Uterus (tissue), 4 donors: ENCODE data around the gene ZNF391. TPM values are rescaled to one million over a fixed set of nuclear protein-coding genes. Genes with fewer than 3 reads are reported as not detected.

Experiments
- DNase-seq, 2 donors: peaks; one replicate each; pipeline ENCODE4 v3.0.0-alpha.2; 2019 to 2020
- H3K27ac ChIP-seq, 2 donors: fragments of 200-600 bp; sonication (generic); 1 replicate in 1 of 2; 2 replicates in 1 of 2; pipeline ENCODE4 v1.5.1; 2016 to 2018
- H3K27me3 ChIP-seq, 2 donors: fragments of 200-600 bp; sonication (generic); one replicate each; pipeline ENCODE4 v1.5.1; 2018 to 2019; ENCODE audit warnings: control low read depth in 1 of 2
- H3K36me3 ChIP-seq, 2 donors: fragments of 200-600 bp; sonication (generic); one replicate each; pipeline ENCODE4 v1.5.1; 2019; ENCODE audit warnings: control low read depth in 1 of 2
- H3K4me1 ChIP-seq, 2 donors: fragments of 200-600 bp; sonication (generic); one replicate each; pipeline ENCODE4 v1.5.1; 2018 to 2019; ENCODE audit warnings: control low read depth in 1 of 2
- H3K4me3 ChIP-seq, 2 donors: fragments of 200-600 bp; sonication (generic); 1 replicate in 1 of 2; 2 replicates in 1 of 2; pipeline ENCODE4 v1.5.1; 2018 to 2019; ENCODE audit warnings: mild to moderate bottlenecking in 1 of 2
- H3K9me3 ChIP-seq, 2 donors: fragments of 200-600 bp; sonication (generic); one replicate each; pipeline ENCODE4 v1.5.1; 2019; ENCODE audit warnings: control low read depth in 1 of 2
- POLR2A ChIP-seq, 2 donors: fragments of 450-650 bp; IDR thresholded peaks; one replicate each; pipeline ENCODE4 v1.6.1; 2016; ENCODE audit warnings: antibody characterized with exemption in 2 of 2, mild to moderate bottlenecking in 1 of 2, moderate library complexity in 1 of 2
- intact Hi-C: fragments of 100-400 bp; cut with DNase I; formaldehyde crosslinking; loops from one replicate; pipeline ENCODE4 v1.15.1; 2023; ENCODE audit warnings: low total_unique reads
- total RNA-seq, 4 donors: library from RNA; depleted of rRNA in 3 of 4; stranded (reverse); fragments of >200 nt in 3 of 4; gene quantifications; one replicate each; pipeline versions ENCODE4 v1.1.0 to v1.2.4, GENCODE V29; 2014 to 2023
- TF ChIP-seq, protein P1 (sequence below), 4 experiments: fragments of 200-600 bp in 2 of 4; fragments of 450-650 bp in 2 of 4; sonication (generic) in 2 of 4; IDR thresholded peaks; one replicate each; pipeline ENCODE4 v1.5.1; 2016 to 2019; ENCODE audit warnings: antibody characterized with exemption in 4 of 4, mild to moderate bottlenecking in 2 of 4, moderate library complexity in 1 of 4
- donor health status: DM: yes; HTN: yes; CAD: no.

Gene ZNF391
- 10 to 100 TPM in 1 of 4 donors, 1 to 10 TPM in 2, not detected in 1; 4.6 to 10.1 (median 5.9) TPM for total RNA-seq

DNA sequence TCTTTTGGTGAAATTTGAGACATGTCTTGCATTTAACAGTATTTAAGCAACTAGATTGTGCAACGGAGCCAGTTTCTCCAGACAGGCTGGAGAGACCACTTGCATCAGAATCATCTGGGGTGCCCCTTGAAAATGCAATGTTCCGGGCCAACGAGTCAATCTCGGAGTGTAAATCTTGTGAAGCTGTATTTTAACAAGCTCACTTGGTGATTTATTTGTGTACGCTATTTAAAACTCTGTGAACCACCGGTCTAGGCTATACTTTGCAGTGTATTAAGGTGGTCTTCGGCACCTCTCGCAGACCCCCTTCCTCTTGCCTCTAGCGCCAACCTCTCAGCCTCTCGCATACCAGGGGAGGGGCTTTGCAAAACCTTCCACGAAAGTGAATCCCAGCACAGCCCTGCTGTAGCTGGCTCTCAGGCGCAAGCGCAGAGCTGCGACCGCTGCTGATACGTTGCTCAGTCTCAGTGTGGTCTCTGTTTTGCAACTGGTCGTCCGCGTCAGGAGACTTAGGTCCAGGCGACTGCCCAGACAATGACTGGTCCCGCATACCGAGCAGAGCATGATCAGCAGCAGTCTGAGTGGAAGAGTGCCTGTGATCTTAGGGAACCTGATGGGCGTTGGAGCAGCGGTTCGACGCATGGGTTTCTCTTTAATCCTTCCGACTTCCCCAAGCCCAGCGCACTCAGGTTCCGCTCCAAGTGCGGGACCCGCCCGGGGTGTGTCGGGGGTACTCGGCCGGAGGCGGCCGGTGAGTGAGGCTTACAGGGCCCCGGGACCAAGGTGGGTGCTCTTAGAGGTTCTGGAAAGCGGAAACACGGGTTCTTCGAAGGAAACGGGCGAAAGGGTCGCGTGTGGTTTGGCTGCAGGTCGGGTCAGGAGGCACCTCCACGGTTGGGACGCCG lies at the start of gene ZNF391:
ZNF391 (plus strand) TSS at position 467 of the 905 bp plus-strand sequence. CDS start 11,612 bp downstream, outside the sequence.
- H3K27me3 ChIP-seq, result no peaks in the 10 kb centered on the region
- H3K36me3 ChIP-seq, result no peaks in the 10 kb centered on the region
- TF ChIP-seq POLR2A (IDR thresholded peaks at IDR 0.05), result peak; percentile 25 to 31
- TF ChIP-seq, protein P1, sequence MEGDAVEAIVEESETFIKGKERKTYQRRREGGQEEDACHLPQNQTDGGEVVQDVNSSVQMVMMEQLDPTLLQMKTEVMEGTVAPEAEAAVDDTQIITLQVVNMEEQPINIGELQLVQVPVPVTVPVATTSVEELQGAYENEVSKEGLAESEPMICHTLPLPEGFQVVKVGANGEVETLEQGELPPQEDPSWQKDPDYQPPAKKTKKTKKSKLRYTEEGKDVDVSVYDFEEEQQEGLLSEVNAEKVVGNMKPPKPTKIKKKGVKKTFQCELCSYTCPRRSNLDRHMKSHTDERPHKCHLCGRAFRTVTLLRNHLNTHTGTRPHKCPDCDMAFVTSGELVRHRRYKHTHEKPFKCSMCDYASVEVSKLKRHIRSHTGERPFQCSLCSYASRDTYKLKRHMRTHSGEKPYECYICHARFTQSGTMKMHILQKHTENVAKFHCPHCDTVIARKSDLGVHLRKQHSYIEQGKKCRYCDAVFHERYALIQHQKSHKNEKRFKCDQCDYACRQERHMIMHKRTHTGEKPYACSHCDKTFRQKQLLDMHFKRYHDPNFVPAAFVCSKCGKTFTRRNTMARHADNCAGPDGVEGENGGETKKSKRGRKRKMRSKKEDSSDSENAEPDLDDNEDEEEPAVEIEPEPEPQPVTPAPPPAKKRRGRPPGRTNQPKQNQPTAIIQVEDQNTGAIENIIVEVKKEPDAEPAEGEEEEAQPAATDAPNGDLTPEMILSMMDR (IDR thresholded peaks at IDR 0.05), result no peak
- H3K4me1 ChIP-seq, result peaks cover 0 to 6% of the 10 kb centered on the region in 2 donors
- DNase-seq, result peak; percentile 63 to 66
- peaks cover 0 to under 1% of the 10 kb centered on the region in 2 donors for H3K9me3 ChIP-seq
- H3K4me3 ChIP-seq, result peak within 1 kb of the TSS; percentile 61 to 70
- peak within 1 kb of the TSS; percentile 70 to 83 for H3K27ac ChIP-seq
- intact Hi-C loops, result no loop called here

DNA sequence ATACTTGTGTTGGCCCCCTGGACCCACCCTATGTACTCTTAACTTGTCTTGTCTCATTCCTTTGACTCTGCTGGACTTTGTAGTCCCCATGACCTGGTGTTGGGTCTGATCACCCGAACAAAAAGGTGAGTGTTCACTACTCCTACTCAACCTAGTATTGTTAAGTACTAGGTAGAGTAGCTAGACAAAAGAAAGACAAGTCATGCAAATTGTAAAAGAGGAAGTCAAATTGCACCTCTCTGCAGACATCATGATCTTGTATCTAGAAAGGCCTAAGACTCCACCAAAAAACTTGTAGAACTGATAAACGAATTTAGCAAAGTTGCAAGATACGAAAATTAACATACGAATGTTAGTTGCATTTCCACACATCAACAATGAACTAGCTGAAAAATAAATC lies 35.7 kb upstream of the ZNF391 start:
- TF ChIP-seq, protein P1 (IDR thresholded peaks at IDR 0.05), result no peak
- TF ChIP-seq POLR2A (IDR thresholded peaks at IDR 0.05), result no peak

DNA sequence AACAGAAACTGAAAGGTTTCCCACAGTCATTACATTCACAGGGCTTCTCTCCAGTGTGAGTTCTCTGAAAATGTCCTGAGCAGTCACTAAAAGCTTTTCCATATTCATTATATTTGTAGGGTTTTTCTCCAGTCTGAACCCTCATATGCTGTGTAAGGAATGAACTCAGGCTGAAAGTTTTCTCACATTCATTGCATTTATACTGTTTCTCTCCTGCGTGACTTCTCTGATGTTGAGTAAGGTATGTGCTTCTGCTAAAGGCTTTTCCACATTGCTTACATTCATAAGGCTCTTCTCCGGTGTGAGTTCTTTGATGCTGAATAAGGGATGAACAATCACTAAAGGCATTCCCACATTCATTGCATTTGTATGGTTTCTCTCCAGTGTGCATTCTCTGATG lies 29.8 kb upstream of the ZNF391 start:
- Histone ChIP-seq H3K27ac (no peak overlapping the region), H3K4me1 (no peaks in the 10 kb centered on the region), H3K27me3 (no peaks in the 10 kb centered on the region), H3K4me3 (no peak overlapping the region), H3K36me3 (no peaks in the 10 kb centered on the region), H3K9me3 (peaks cover 0 to 30% of the 10 kb centered on the region in 2 donors)
- no peak for DNase-seq
- TF ChIP-seq POLR2A (IDR thresholded peaks at IDR 0.05), result no peak
- TF ChIP-seq, protein P1 (IDR thresholded peaks at IDR 0.05), result no peak
- intact Hi-C loops, result no loop called here

More for the DNA sequence above, 35.7 kb upstream of the ZNF391 start:
- no peaks in the 10 kb centered on the region for H3K36me3 ChIP-seq
- H3K4me3 ChIP-seq, result no peak overlapping the region
- H3K4me1 ChIP-seq, result no peaks in the 10 kb centered on the region
- DNase-seq, result no peak
- H3K27ac ChIP-seq, result no peak overlapping the region
- no peaks in the 10 kb centered on the region for H3K27me3 ChIP-seq
- H3K9me3 ChIP-seq, result peaks cover 0 to 3% of the 10 kb centered on the region in 2 donors
- intact Hi-C loops, result no loop called here

DNA sequence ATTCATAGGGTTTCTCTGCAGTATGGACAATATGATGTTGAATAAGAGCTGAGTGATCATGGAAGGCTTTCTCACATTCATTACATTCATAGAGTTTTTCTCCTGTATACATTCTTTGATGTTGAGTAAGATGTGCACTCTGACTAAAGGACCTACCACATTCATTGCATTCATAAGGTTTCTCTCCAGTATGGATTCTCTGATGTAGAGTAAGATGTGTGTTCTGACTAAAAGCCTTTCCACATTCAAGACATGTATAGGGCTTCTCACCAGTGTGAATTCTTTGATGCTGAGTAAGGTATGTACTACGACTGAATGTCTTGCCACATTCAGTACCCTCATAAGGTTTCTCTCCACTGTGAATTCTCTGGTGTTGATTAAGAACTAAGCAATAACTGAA lies 29.3 kb upstream of the ZNF391 start:
- Histone ChIP-seq H3K9me3 (peaks cover 0 to 31% of the 10 kb centered on the region in 2 donors), H3K27me3 (no peaks in the 10 kb centered on the region), H3K4me3 (no peak overlapping the region), H3K27ac (no peak overlapping the region), H3K4me1 (no peaks in the 10 kb centered on the region), H3K36me3 (no peaks in the 10 kb centered on the region)
- intact Hi-C loops, result no loop called here
- no peak for DNase-seq
- TF ChIP-seq, protein P1 (IDR thresholded peaks at IDR 0.05), result no peak
- no peak for TF ChIP-seq POLR2A (IDR thresholded peaks at IDR 0.05)

DNA sequence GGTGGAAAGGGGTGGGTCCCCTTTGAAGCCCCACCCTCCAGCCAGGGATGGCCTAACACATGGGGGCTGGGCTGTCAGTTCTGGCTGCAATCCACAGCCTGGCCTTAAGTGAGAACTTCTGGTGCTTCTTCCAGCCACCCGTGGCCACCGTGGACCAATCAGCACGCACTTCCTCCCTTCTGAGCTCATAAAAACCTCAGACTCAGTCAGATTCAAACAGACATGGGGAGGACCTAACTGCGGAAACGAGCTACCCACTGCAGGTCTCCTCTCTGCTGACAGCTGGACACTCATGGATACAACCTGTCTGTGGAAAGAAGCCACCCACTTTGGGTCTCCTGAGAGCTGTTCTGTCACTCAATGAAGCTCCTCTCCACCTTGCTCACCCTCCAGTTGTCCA lies 20.4 kb upstream of the ZNF391 start:
- TF ChIP-seq POLR2A (IDR thresholded peaks at IDR 0.05), result no peak
- TF ChIP-seq, protein P1 (IDR thresholded peaks at IDR 0.05), result no peak
- Histone ChIP-seq H3K4me3 (no peak overlapping the region), H3K36me3 (no peaks in the 10 kb centered on the region), H3K27ac (no peak overlapping the region), H3K27me3 (no peaks in the 10 kb centered on the region), H3K9me3 (peaks cover 0 to 5% of the 10 kb centered on the region in 2 donors), H3K4me1 (no peaks in the 10 kb centered on the region)
- intact Hi-C loops, result no loop called here
- no peak for DNase-seq
